GM19467 (cell line): ENCODE data around the gene ATP6V1E1.

Experiments used
- ATAC-seq: cut with Tn5 transposase; IDR thresholded peaks from one replicate; pipeline ENCODE4 v1.9.1; 2021; ENCODE audit warnings: mild to moderate bottlenecking, moderate library complexity; ENCODE audit not compliant: unreplicated experiment

ATP6V1E1 gene

GRCh38 chr22:17634696-17635095 is 6.1 kb upstream of the ATP6V1E1 start:
- ATAC-seq, result no peak

- ATAC-seq, result no peak
Observed at GRCh38 chr22:17633998-17634323, 5.4 kb upstream of the ATP6V1E1 start.

GRCh38 chr22:17633217-17633997 is 4.9 kb upstream of the ATP6V1E1 start:
- ATAC-seq, result no peak

- ATAC-seq, result no peak
Observed at GRCh38 chr22:17631076-17631565, 2.6 kb upstream of the ATP6V1E1 start.

- no peak for ATAC-seq
Observed at GRCh38 chr22:17629641-17630040, 1.1 kb upstream of the ATP6V1E1 start.

GRCh38 chr22:17629173-17629489 is 582 bp upstream of the ATP6V1E1 start:
- no peak for ATAC-seq

- no peak for ATAC-seq
Observed at GRCh38 chr22:17627961-17628405, 566 bp downstream of the ATP6V1E1 start.

GRCh38 chr22:17613280-17613679 is 15.3 kb downstream of the ATP6V1E1 start:
- ATAC-seq, result no peak

- no peak for ATAC-seq
Observed at GRCh38 chr22:17612057-17612456, 16.5 kb downstream of the ATP6V1E1 start.

GRCh38 chr22:17607891-17608521 is 20.5 kb downstream of the ATP6V1E1 start:
- no peak for ATAC-seq

GRCh38 chr22:17606496-17606895 is 22.1 kb downstream of the ATP6V1E1 start:
- ATAC-seq, result no peak

- ATAC-seq, result no peak
Observed at GRCh38 chr22:17603668-17604067, 24.9 kb downstream of the ATP6V1E1 start.

GRCh38 chr22:17601031-17601430 is 27.5 kb downstream of the ATP6V1E1 start:
- no peak for ATAC-seq

- ATAC-seq, result no peak
Observed at GRCh38 chr22:17598318-17598717, 30.2 kb downstream of the ATP6V1E1 start.

- no peak for ATAC-seq
Observed at GRCh38 chr22:17597217-17597616, 31.3 kb downstream of the ATP6V1E1 start.

GRCh38 chr22:17596226-17596625 is 32.3 kb downstream of the ATP6V1E1 start:
- ATAC-seq, result no peak

- ATAC-seq, result no peak
Observed at GRCh38 chr22:17592201-17592600, 36.3 kb downstream of the ATP6V1E1 start.

GRCh38 chr22:17590586-17590985 is 38.0 kb downstream of the ATP6V1E1 start:
- ATAC-seq, result no peak

GRCh38 chr22:17589810-17590375 is 38.7 kb downstream of the ATP6V1E1 start:
- no peak for ATAC-seq

GRCh38 chr22:17588606-17589005 is 39.9 kb downstream of the ATP6V1E1 start:
- no peak for ATAC-seq

GRCh38 chr22:17587629-17588028 is 40.9 kb downstream of the ATP6V1E1 start:
- ATAC-seq, result no peak

GRCh38 chr22:17586831-17587440 is 41.6 kb downstream of the ATP6V1E1 start:
- ATAC-seq, result no peak
